Liver (tissue), 9 donors: ENCODE results near the gene RNF8. TPM values are rescaled to one million over a fixed set of nuclear protein-coding genes. Genes with fewer than 3 reads are reported as not detected.

ENCODE experiments used
- DNase-seq: peaks from one replicate; pipeline ENCODE4 v3.0.0-alpha.2; 2017; ENCODE audit warnings: low spot score
- H3K27ac ChIP-seq, 2 donors: one replicate each; pipeline ENCODE4 v1.7.0; 2013; ENCODE audit warnings: inconsistent platforms in 2 of 2, low read length in 2 of 2, control low read depth in 1 of 2, low read depth in 1 of 2, mild to moderate bottlenecking in 1 of 2
- H3K27me3 ChIP-seq, 4 donors: one replicate each; pipeline versions ENCODE4 v1.6.1 to v1.7.0; 2013; ENCODE audit warnings: low read length in 3 of 4, inconsistent platforms in 1 of 4, mild to moderate bottlenecking in 1 of 4, moderate library complexity in 1 of 4; ENCODE audit not compliant: control insufficient read depth in 4 of 4, insufficient read depth in 4 of 4
- H3K36me3 ChIP-seq, 4 donors: one replicate each; pipeline versions ENCODE4 v1.6.1 to v1.7.0; 2013; ENCODE audit warnings: low read length in 3 of 4, mild to moderate bottlenecking in 3 of 4, low read depth in 1 of 4, moderate library complexity in 1 of 4; ENCODE audit not compliant: control insufficient read depth in 4 of 4, insufficient read depth in 3 of 4
- H3K4me1 ChIP-seq, 4 donors: one replicate each; pipeline versions ENCODE4 v1.6.1 to v1.7.0; 2013; ENCODE audit warnings: low read length in 3 of 4, mild to moderate bottlenecking in 3 of 4, moderate library complexity in 1 of 4; ENCODE audit not compliant: control insufficient read depth in 4 of 4, insufficient read depth in 4 of 4
- H3K4me3 ChIP-seq, 3 donors: one replicate each; pipeline versions ENCODE4 v1.6.1 to v1.7.0; 2013; ENCODE audit warnings: low read length in 3 of 3, control low read depth in 1 of 3, low read depth in 1 of 3, mild to moderate bottlenecking in 1 of 3
- H3K9ac ChIP-seq, 2 donors: one replicate each; pipeline ENCODE4 v1.7.0; 2013; ENCODE audit warnings: low read length in 2 of 2, mild to moderate bottlenecking in 2 of 2, moderate library complexity in 2 of 2, control low read depth in 1 of 2, low read depth in 1 of 2
- H3K9me3 ChIP-seq, 4 donors: one replicate each; pipeline versions ENCODE4 v1.6.1 to v1.7.0; 2013; ENCODE audit warnings: low read length in 3 of 4; ENCODE audit not compliant: control insufficient read depth in 4 of 4
- EGR1 ChIP-seq, 2 donors: IDR thresholded peaks; 2 replicates each; pipeline ENCODE4 v1.6.1; 2016 to 2018; ENCODE audit warnings: antibody characterized with exemption in 2 of 2, low read depth in 2 of 2
- FOXA1 ChIP-seq: IDR thresholded peaks from 2 replicates; pipeline ENCODE4 v1.6.1; 2016; ENCODE audit warnings: antibody characterized with exemption
- GABPA ChIP-seq, 2 donors: IDR thresholded peaks in 1 of 2; conservative IDR thresholded peaks in 1 of 2; 2 replicates each; pipeline ENCODE4 v1.6.1; 2016; ENCODE audit warnings: antibody characterized with exemption in 2 of 2, mild to moderate bottlenecking in 1 of 2, moderate library complexity in 1 of 2
- JUND ChIP-seq, 2 donors: IDR thresholded peaks; 2 replicates each; pipeline ENCODE4 v1.6.1; 2016; ENCODE audit warnings: antibody characterized with exemption in 2 of 2
- MAX ChIP-seq: IDR thresholded peaks from 2 replicates; pipeline ENCODE4 v1.6.1; 2016; ENCODE audit warnings: antibody characterized with exemption
- RAD21 ChIP-seq, 2 donors: IDR thresholded peaks; 2 replicates each; pipeline ENCODE4 v1.6.1; 2016; ENCODE audit warnings: antibody characterized with exemption in 2 of 2, mild to moderate bottlenecking in 2 of 2
- REST ChIP-seq: IDR thresholded peaks from 2 replicates; pipeline ENCODE4 v1.6.1; 2016; ENCODE audit warnings: antibody characterized with exemption, mild to moderate bottlenecking
- RXRA ChIP-seq, 2 donors: IDR thresholded peaks; 2 replicates each; pipeline ENCODE4 v1.6.1; 2017 to 2018; ENCODE audit warnings: antibody characterized with exemption in 2 of 2, mild to moderate bottlenecking in 1 of 2
- SP1 ChIP-seq: IDR thresholded peaks from 2 replicates; pipeline ENCODE4 v1.6.1; 2018; ENCODE audit warnings: antibody characterized with exemption, mild to moderate bottlenecking
- TAF1 ChIP-seq: conservative IDR thresholded peaks from 2 replicates; pipeline ENCODE4 v1.6.1; 2016; ENCODE audit warnings: antibody characterized with exemption, mild to moderate bottlenecking
- YY1 ChIP-seq: IDR thresholded peaks from 2 replicates; pipeline ENCODE4 v1.6.1; 2016; ENCODE audit warnings: antibody characterized with exemption, mild to moderate bottlenecking
- WGBS: extraction: QIAGEN DNeasy Blood & Tissue Kit; methylation state at CpG from one replicate; pipeline ENCODE4 v1.1.7; 2013; 5-methylcytosine and 5-hydroxymethylcytosine counted together
- polyA plus RNA-seq, 2 donors: library from polyadenylated mRNA; stranded (reverse) in 1 of 2; unstranded in 1 of 2; fragments of 200-250 nt in 1 of 2; fragments of >200 nt in 1 of 2; fragmentation: Nextera tagmentation in 1 of 2; extraction: Ambion mirVana in 1 of 2; gene quantifications; one replicate each; pipeline versions ENCODE4 v1.2.1 to v1.2.3, GENCODE V29; 2013 to 2015
- total RNA-seq, 2 donors: library from RNA; depleted of rRNA; stranded (reverse); fragments of >200 nt; gene quantifications; one replicate each; pipeline ENCODE4 v1.2.3, GENCODE V29; 2014
- TF ChIP-seq, protein P1 (sequence below): IDR thresholded peaks from 2 replicates; pipeline ENCODE4 v1.6.1; 2016; ENCODE audit warnings: antibody characterized with exemption
- TF ChIP-seq, protein P2 (sequence below): fragments of 150-350 bp; IDR thresholded peaks from 2 replicates; pipeline ENCODE4 v1.5.1; 2017; ENCODE audit warnings: improper control_type of control experiment, low read depth, low read length; ENCODE audit not compliant: missing input control
- donor health status: healthy.
- donor health status: healthy.
- donor health status: healthy.
- donor health status: healthy.
- donor health status: healthy.

RNF8 gene
- total and polyA plus RNA-seq, 4 donors, result 6.1 to 9.9 (median 7.5) TPM

- Histone ChIP-seq H3K4me3 (no peak overlapping the region), H3K27ac (no peak overlapping the region), H3K9ac (no peak overlapping the region), H3K4me1 (peaks cover 0 to 14% (median 6%) of the 10 kb centered on the region in 4 donors), H3K9me3 (no peaks in the 10 kb centered on the region), H3K27me3 (no peaks in the 10 kb centered on the region), H3K36me3 (no peaks in the 10 kb centered on the region)
- WGBS, result 99% methylated on average over 5 of the region's 5 CpGs
- TF ChIP-seq JUND (IDR thresholded peaks at IDR 0.05), result no peak
- no peak for TF ChIP-seq EGR1 (IDR thresholded peaks at IDR 0.05; ENCODE audit: low read depth in 2 of 2)
- TF ChIP-seq TAF1, result no peak
- TF ChIP-seq GABPA (IDR thresholded peaks at IDR 0.05 in 1 of 2, conservative IDR thresholded peaks at IDR 0.05 in 1 of 2), result no peak
- TF ChIP-seq MAX, result no peak
- TF ChIP-seq SP1, result no peak
- no peak for TF ChIP-seq FOXA1
- DNase-seq, result no peak
Measured at GRCh38 chr6:37338745-37339255, 15.0 kb upstream of the RNF8 start.

GRCh38 chr6:37339741-37340638, 13.8 kb upstream of the RNF8 start:
- Histone ChIP-seq H3K9me3 (no peaks in the 10 kb centered on the region), H3K27ac (no peak overlapping the region), H3K4me3 (no peak overlapping the region), H3K27me3 (peaks cover 0 to 2% (median 0%) of the 10 kb centered on the region in 4 donors), H3K4me1 (peaks cover 0 to 8% (median 5%) of the 10 kb centered on the region in 4 donors), H3K36me3 (no peaks in the 10 kb centered on the region), H3K9ac (no peak overlapping the region)
- DNase-seq, result no peak
- WGBS, result 77% methylated on average over 5 of the region's 5 CpGs
- TF ChIP-seq REST (no peak), GABPA (IDR thresholded peaks at IDR 0.05 in 1 of 2, conservative IDR thresholded peaks at IDR 0.05 in 1 of 2) (no peak), EGR1 (IDR thresholded peaks at IDR 0.05; ENCODE audit: low read depth in 2 of 2) (no peak)
- TF ChIP-seq, protein P1, sequence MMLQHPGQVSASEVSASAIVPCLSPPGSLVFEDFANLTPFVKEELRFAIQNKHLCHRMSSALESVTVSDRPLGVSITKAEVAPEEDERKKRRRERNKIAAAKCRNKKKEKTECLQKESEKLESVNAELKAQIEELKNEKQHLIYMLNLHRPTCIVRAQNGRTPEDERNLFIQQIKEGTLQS, result no peak

GRCh38 chr6:37340639-37340943, 13.2 kb upstream of the RNF8 start:
- Histone ChIP-seq H3K27me3 (peaks cover 0 to 2% (median 0%) of the 10 kb centered on the region in 4 donors), H3K4me3 (no peak overlapping the region), H3K9me3 (no peaks in the 10 kb centered on the region), H3K4me1 (peaks cover 0 to 6% (median 4%) of the 10 kb centered on the region in 4 donors), H3K9ac (no peak overlapping the region), H3K36me3 (no peaks in the 10 kb centered on the region), H3K27ac (no peak overlapping the region)
- DNase-seq, result no peak
- 78% methylated on average over 4 of the region's 4 CpGs for WGBS
- TF ChIP-seq GABPA (IDR thresholded peaks at IDR 0.05 in 1 of 2, conservative IDR thresholded peaks at IDR 0.05 in 1 of 2) (no peak), SP1 (no peak), MAX (no peak), YY1 (no peak), RXRA (IDR thresholded peaks at IDR 0.05) (no peak), REST (no peak), FOXA1 (no peak), TAF1 (no peak), RAD21 (IDR thresholded peaks at IDR 0.05) (no peak)
- TF ChIP-seq, protein P2, sequence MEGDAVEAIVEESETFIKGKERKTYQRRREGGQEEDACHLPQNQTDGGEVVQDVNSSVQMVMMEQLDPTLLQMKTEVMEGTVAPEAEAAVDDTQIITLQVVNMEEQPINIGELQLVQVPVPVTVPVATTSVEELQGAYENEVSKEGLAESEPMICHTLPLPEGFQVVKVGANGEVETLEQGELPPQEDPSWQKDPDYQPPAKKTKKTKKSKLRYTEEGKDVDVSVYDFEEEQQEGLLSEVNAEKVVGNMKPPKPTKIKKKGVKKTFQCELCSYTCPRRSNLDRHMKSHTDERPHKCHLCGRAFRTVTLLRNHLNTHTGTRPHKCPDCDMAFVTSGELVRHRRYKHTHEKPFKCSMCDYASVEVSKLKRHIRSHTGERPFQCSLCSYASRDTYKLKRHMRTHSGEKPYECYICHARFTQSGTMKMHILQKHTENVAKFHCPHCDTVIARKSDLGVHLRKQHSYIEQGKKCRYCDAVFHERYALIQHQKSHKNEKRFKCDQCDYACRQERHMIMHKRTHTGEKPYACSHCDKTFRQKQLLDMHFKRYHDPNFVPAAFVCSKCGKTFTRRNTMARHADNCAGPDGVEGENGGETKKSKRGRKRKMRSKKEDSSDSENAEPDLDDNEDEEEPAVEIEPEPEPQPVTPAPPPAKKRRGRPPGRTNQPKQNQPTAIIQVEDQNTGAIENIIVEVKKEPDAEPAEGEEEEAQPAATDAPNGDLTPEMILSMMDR, result no peak
- TF ChIP-seq, protein P1, result no peak
